Measurements from ENCODE around the gene MYO7A. TPM values are rescaled to one million over a fixed set of nuclear protein-coding genes. Genes with fewer than 3 reads are reported as not detected.

Gene MYO7A
- 1.2 to 1.6 TPM (median 1.3 TPM) in 5 replicates for total RNA-seq (2022; extraction: Qiagen RNA extraction)

GRCh38 chr11:77127920-77128691 lies at the start of gene MYO7A:
TSS of gene MYO7A (plus strand) at chr11:77128246. CDS start at chr11:77130635, 2,389 bp downstream.

GRCh38 chr11:77102246-77103210 lies 25.5 kb upstream of the MYO7A start, which contains the start of gene OMP:
TSS of gene OMP (plus strand) at chr11:77102840. CDS start at chr11:77102840, 0 bp downstream.

Other genes with a start within 250 kb of the MYO7A start
- gene B3GNT6, start 93.8 kb upstream of the MYO7A start, total RNA-seq (2022; extraction: Qiagen RNA extraction): 0.43 to 0.95 TPM (median 0.71 TPM) in 5 replicates
- 5.8 to 11.9 TPM (median 8.2 TPM) in 5 replicates for gene CAPN5, start 61.3 kb upstream of the MYO7A start, total RNA-seq (2022; extraction: Qiagen RNA extraction)
- gene OMP, start 25.4 kb upstream of the MYO7A start, total RNA-seq (2022; extraction: Qiagen RNA extraction): not detected in 5 replicates
- not detected in 5 replicates for gene GDPD4, start 173.4 kb downstream of the MYO7A start, total RNA-seq (2022; extraction: Qiagen RNA extraction)